ENCODE results near the gene EPB41L3.

Gene EPB41L3

DNA sequence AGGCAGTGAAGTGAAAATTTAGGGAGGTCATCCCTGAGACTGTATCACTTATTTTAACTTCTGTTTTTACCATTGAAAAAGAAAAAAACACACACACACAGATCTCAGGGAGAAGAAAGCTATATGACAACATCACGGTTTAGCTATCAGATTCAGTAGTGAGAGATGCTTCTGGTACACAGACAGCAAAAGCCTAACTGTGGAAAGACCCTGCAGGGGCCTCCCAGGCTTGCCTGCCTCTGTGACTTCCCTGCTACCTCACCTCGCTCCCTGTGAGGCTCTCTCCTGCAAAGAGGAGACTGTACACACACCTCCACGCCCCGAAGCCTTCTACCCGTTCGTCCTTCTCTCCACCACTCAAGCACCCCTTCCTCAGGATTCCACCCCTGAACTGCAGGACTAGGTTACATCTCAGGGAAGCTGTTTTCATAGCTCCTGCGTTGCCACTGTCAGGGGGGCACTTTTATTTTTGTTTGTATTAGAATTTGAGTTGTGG lies 86.3 kb downstream of the EPB41L3 start:
- DNase-seq, result no peak
- Histone ChIP-seq H3K9me3 (ENCODE audit: severe bottlenecking) (no peaks in the 10 kb centered on the region), H3K27me3 (ENCODE audit: insufficient read depth, low read depth, severe bottlenecking) (no peaks in the 10 kb centered on the region), H3K27ac (peak overlapping the region; percentile 42; the same call in 1 of the 2 replicates), H3K4me3 (ENCODE audit: low read depth, low read length) (peak overlapping the region; percentile 20; the same call in 1 of the 2 replicates), H3K36me3 (no peaks in the 10 kb centered on the region)
- TF ChIP-seq, protein P1, sequence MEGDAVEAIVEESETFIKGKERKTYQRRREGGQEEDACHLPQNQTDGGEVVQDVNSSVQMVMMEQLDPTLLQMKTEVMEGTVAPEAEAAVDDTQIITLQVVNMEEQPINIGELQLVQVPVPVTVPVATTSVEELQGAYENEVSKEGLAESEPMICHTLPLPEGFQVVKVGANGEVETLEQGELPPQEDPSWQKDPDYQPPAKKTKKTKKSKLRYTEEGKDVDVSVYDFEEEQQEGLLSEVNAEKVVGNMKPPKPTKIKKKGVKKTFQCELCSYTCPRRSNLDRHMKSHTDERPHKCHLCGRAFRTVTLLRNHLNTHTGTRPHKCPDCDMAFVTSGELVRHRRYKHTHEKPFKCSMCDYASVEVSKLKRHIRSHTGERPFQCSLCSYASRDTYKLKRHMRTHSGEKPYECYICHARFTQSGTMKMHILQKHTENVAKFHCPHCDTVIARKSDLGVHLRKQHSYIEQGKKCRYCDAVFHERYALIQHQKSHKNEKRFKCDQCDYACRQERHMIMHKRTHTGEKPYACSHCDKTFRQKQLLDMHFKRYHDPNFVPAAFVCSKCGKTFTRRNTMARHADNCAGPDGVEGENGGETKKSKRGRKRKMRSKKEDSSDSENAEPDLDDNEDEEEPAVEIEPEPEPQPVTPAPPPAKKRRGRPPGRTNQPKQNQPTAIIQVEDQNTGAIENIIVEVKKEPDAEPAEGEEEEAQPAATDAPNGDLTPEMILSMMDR (IDR thresholded peaks at IDR 0.05; ENCODE audit: low read depth, low read length), result no peak

- peak; percentile 93 for DNase-seq
- H3K27me3 ChIP-seq (ENCODE audit: insufficient read depth, low read depth, severe bottlenecking), result no peaks in the 10 kb centered on the region
- TF ChIP-seq, protein P1 (IDR thresholded peaks at IDR 0.05; ENCODE audit: low read depth, low read length), result peak; percentile 20; the same call in 1 of the 2 replicates
- H3K27ac ChIP-seq, result peak overlapping the region; percentile 42
- H3K9me3 ChIP-seq (ENCODE audit: severe bottlenecking), result no peaks in the 10 kb centered on the region
- H3K36me3 ChIP-seq, result no peaks in the 10 kb centered on the region
- peak overlapping the region; percentile 20 for H3K4me3 ChIP-seq (ENCODE audit: low read depth, low read length)
Observed at GRCh38 chr18:5456577-5457461, 87.0 kb downstream of the EPB41L3 start.

DNA sequence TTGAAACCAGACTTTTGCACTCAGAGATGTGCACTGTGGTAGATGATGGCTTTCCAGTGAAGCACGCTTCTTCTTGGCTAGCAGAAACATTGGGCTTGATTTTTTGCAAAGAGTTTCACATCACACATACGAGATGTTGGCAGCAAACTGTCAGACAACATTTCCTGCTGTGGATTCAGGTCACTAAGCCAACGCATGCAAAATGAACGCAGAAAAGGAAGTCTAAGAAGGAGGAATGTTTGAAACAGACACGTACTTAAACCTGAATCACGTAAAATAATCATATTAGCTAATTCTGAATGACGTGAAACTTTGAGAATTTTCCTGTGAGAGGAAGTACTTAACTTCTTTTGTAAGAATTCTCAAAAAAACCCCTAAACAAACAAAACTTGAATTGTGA lies 88.1 kb downstream of the EPB41L3 start:
- Histone ChIP-seq H3K4me3 (ENCODE audit: low read depth, low read length) (no peak overlapping the region), H3K27me3 (ENCODE audit: insufficient read depth, low read depth, severe bottlenecking) (no peaks in the 10 kb centered on the region), H3K27ac (no peak overlapping the region), H3K36me3 (no peaks in the 10 kb centered on the region), H3K9me3 (ENCODE audit: severe bottlenecking) (no peaks in the 10 kb centered on the region)
- no peak for DNase-seq
- TF ChIP-seq, protein P1 (IDR thresholded peaks at IDR 0.05; ENCODE audit: low read depth, low read length), result no peak

GRCh38 chr18:5452943-5453443 lies 90.8 kb downstream of the EPB41L3 start:
- Histone ChIP-seq H3K27ac (no peak overlapping the region), H3K27me3 (ENCODE audit: insufficient read depth, low read depth, severe bottlenecking) (no peaks in the 10 kb centered on the region), H3K4me3 (ENCODE audit: low read depth, low read length) (no peak overlapping the region), H3K9me3 (ENCODE audit: severe bottlenecking) (no peaks in the 10 kb centered on the region), H3K36me3 (no peaks in the 10 kb centered on the region)
- DNase-seq, result no peak
- TF ChIP-seq, protein P1 (IDR thresholded peaks at IDR 0.05; ENCODE audit: low read depth, low read length), result no peak

DNA sequence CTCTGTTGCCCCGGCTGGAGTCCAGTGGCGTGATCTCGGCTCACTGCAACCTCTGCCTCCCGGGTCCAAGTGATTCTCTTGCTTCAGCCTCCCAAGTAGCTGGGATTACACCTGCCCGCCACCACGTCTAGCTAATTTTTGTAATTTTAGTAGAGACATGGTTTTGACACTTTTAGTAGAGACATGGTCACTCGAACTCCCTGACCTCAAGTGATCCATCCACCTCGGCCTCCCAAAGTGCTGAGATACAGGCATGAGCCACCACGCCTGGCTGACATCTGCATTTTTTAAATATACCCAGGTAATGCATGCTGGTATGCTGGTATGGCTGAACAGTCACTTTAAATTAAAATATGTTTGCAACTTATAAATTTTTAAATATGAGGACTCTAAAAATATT lies 91.9 kb downstream of the EPB41L3 start:
- no peak for DNase-seq
- no peaks in the 10 kb centered on the region for H3K36me3 ChIP-seq
- H3K9me3 ChIP-seq (ENCODE audit: severe bottlenecking), result no peaks in the 10 kb centered on the region
- no peak overlapping the region for H3K27ac ChIP-seq
- no peaks in the 10 kb centered on the region for H3K27me3 ChIP-seq (ENCODE audit: insufficient read depth, low read depth, severe bottlenecking)
- no peak overlapping the region for H3K4me3 ChIP-seq (ENCODE audit: low read depth, low read length)
- TF ChIP-seq, protein P1 (IDR thresholded peaks at IDR 0.05; ENCODE audit: low read depth, low read length), result no peak
